HG03025 (cell line): Measurements from ENCODE around the gene QRICH1.
A peak's percentile ranks its signal among the peaks of the same experiment; 100 is the strongest.

Source experiments
- ATAC-seq: cut with Tn5 transposase; IDR thresholded peaks from one replicate; pipeline ENCODE4 v1.9.1; 2021; ENCODE audit warnings: mild to moderate bottlenecking, moderate library complexity; ENCODE audit not compliant: unreplicated experiment, low FRiP score

QRICH1 gene, protein sequence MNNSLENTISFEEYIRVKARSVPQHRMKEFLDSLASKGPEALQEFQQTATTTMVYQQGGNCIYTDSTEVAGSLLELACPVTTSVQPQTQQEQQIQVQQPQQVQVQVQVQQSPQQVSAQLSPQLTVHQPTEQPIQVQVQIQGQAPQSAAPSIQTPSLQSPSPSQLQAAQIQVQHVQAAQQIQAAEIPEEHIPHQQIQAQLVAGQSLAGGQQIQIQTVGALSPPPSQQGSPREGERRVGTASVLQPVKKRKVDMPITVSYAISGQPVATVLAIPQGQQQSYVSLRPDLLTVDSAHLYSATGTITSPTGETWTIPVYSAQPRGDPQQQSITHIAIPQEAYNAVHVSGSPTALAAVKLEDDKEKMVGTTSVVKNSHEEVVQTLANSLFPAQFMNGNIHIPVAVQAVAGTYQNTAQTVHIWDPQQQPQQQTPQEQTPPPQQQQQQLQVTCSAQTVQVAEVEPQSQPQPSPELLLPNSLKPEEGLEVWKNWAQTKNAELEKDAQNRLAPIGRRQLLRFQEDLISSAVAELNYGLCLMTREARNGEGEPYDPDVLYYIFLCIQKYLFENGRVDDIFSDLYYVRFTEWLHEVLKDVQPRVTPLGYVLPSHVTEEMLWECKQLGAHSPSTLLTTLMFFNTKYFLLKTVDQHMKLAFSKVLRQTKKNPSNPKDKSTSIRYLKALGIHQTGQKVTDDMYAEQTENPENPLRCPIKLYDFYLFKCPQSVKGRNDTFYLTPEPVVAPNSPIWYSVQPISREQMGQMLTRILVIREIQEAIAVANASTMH

DNA sequence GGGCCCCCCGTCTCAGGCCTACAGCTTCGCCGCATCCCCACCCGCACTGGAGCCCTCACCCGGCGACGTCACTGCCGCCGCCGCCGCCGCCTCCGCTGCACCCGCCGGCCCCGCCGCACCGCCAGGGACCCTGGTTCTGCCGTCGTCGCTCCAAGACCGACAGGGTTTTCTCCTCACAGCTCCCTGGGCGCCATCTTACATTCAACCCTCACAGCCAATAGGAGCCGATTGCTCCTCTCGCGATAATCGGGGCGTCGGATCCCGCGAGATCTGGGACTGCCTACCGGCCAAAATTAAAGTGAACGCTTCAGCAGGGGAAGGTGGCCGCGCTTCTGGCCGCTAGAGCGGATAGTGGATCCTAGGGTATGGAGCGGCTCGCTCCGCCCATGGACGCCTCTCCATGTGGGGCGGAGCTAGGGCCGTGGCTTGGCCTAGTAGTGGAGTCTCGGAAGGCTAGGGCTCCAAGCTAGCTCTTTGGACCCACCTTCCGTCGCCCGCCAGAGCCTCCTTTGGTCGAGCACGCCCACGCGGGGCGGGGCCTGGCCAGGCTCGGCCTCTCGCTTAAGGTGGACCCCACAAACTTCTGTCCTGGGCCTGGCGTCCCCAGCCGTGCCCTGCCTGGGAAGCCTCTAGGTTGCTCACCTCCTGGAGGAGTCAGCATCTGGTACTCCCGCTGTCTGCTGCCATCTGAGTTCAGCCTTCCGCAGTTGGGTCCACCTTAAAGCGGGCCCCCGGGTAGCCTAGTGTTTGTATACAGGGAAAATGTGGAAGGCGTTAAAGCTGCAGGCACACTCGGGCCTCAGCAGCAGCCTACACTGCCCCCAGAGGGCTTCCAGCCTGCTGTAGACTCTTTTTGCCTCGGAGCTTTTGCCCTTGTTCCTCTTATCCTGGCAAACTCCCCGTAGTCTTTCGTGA is at the start of gene QRICH1:
QRICH1 (minus strand) TSS at position 219 of the 915 bp plus-strand sequence. CDS start 17,054 bp downstream, outside the sequence.
- peak; percentile 78 for ATAC-seq

DNA sequence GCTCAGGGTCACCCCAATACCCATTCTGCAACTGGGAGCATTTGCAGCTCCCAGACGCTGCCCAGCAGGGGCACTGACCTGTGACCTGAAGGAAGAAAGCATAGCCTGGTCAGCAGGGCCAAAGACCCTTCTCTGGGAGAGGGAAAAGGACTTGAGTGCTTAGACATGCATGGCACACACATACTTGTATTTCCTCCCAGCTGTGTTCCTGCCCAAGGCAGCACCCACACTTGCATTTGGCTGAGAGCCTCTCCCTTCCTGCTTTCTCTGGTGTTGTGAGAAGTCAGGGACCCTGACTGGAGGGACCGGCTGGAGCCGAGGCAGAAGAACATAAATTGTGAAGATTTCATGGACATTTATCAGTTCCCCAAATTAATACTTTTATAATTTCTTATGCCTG is 46.2 kb upstream of the QRICH1 start:
- no peak for ATAC-seq

DNA sequence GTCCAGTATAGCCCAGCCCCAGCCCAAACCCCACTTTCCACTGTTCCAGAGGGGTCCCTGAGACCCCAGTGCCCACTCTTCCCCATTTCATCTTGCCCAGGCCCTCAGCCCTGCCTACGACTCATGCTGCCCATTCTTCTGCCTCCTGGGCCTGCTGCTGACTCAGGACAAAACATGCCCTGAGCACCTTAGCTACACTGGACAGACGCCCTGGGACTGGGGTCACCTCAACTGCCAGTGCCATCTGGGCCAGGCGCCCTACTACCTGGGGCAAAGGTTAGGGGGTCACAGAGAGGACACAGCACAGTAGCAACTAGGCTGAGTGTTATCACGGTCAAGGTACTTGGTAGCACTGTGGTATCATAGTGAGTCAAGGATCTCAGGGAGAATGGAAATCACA is 41.6 kb upstream of the QRICH1 start:
- ATAC-seq, result no peak

DNA sequence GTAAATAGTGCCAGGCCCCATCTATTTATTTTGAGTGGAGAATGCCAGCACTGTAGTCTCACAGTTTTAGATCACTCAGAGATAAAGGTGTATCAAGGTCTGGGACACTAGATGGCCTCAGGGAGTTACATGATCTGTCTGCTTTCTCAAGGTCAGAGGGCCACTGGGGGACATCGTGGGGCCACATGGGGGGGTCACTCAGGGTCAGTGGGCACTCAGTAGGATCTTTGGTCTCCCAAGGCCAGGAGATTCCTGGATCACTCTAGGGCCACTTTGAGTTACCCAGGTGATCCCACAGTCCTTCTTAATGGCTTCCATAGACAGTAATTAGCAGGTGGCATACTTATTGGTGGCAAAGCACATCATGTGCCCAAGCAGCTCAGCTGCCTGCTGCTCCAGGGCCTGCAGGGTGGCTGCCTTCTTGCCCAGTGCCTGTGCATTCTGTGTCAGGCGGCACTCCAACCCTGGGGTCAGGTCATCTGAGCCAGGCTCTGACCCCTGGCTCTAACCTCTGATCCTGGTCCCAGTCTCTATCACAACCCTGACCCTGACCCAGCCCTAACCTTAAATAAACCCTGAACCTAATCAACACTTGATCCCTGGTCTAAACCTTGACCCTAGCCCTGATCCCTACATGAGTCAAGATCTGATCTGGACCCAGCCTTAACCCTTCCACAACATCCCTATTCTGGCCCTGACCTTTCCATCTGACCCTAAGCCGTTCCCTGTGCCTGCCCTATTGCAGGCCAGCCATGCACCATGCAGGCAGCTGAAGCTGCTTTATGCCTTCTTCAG is 40.8 kb upstream of the QRICH1 start:
- no peak for ATAC-seq

DNA sequence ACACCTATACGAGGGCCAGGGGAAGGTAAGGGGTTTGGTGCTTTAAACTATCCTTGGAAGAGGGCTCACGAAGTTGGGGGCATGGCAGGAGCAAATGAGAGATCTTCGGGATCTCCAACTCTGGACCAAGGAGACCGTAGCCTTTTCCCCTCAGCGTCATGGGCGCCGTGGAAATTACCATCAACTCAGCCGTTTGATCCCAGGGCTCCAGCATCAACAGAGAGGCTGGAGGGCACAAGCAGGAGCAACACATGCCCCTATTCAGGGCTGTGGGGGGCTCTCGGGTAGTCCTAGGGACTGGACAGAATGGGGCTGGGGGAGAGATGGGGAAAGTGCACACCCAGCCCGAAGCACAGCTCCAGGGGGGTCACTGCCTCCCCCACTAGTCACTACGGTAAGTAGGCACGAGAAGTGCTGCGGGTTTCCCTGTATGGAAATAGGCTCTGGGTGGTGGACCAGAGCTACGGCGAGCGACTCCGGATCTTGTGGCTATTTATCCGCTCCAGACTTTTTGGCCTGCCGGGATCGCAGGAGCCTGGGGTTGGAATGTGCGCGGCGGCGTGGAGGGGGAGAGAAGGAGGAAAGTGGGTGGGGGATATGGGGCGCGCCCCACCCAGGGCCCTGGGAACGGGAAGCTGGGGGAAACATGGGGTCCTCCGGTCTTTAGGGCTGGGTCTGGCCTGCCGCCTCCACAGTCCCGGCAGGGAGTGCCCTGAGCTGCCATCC is 39.5 kb upstream of the QRICH1 start:
- no peak for ATAC-seq

DNA sequence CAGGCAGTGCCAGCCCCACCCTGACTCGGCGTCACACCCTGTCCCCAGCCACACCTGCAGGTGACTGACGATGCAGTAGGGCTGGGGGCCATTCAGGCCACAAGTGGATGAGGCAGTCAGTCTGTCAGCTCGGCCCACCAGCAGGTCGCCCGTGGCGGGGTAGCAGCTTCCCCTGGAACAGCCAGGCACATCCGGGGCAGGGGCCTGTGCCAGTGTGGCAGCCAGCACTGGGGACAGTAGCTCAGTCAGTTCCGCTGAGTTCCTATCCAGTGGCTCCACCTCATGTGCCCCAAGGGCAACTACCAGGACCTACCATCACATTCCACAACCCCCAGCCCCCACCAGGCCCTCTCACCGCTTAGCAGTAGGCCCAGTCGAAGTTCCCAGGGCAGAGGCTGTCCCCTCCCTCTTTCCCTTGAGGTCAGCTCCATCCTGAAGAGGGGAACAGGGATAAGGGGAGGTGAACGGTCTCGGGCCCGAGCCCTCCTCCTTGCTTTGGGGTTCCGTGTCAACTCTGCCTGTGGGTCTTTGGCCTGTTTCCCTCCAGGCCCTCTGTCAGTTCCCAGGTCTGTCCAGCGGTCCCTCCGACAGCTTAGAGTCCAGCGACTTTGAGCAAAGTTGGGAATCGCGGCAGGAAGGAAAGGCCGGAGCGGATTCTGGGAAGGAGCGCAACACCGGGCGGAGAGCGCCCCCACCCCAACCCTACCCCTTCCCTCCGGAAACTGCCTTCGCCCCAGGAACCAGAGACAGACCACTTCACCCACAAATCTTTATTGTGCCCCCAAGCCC is 38.8 kb upstream of the QRICH1 start, which contains the start of gene LAMB2:
LAMB2 (minus strand) TSS at position 614 of the 789 bp plus-strand sequence; CDS start at position 431, 183 bp downstream.
- ATAC-seq, result no peak

DNA sequence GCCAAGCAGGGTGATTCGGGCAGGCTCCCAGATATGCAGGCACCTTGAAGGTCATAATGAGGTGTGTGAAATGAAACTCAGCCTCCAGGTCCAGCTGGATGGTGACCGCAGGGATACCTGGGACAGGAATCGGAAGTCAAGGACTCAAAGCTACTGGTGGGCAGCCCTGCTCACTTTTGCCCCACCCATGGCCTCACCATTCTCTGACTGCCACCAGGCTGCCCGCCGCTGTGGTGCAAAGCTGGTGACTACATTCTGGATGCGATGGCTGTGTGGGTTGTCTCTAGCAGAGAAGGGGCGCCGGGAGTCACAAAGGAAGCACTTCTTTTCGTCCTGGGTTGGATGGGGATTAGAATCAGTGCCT is 38.2 kb upstream of the QRICH1 start:
- no peak for ATAC-seq

DNA sequence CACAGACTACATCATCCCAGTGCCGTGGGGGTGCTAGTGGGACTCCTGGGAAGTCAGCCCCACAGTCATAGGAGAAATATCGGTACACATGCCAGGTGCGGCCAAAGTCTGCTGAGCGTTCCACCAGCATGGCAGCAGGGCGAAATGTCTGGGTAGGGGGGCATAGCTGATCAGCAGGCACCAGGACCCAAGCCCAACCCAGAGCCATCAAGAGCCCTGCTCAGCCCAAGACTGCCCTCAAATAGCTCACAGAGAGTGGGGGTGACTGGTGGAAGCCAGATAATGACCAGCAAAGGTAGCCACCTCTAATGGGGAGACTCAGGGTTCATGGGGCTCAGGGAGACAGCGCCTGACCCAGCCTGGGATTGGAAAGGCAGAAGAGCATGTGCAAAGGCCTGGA is 37.7 kb upstream of the QRICH1 start:
- no peak for ATAC-seq

DNA sequence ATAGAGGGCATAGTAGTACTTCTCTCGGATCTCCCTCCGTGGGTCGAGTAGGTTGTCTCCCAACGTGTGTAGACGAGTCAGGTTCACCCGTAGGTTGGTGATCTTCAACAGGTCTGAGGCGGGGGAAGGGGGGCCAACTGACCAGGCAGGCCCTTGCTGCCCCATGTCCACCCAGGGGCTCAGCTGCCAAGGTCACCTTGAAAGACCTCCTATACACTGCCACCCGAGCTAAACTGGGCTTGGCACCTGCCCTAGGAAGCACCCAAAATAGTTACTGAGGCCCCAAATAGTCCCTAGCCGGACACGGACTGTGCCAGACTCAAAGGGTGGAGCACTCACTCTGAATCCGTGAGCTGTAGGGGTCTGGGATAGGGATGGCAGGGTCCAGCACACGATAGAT is 37.2 kb upstream of the QRICH1 start:
- no peak for ATAC-seq

DNA sequence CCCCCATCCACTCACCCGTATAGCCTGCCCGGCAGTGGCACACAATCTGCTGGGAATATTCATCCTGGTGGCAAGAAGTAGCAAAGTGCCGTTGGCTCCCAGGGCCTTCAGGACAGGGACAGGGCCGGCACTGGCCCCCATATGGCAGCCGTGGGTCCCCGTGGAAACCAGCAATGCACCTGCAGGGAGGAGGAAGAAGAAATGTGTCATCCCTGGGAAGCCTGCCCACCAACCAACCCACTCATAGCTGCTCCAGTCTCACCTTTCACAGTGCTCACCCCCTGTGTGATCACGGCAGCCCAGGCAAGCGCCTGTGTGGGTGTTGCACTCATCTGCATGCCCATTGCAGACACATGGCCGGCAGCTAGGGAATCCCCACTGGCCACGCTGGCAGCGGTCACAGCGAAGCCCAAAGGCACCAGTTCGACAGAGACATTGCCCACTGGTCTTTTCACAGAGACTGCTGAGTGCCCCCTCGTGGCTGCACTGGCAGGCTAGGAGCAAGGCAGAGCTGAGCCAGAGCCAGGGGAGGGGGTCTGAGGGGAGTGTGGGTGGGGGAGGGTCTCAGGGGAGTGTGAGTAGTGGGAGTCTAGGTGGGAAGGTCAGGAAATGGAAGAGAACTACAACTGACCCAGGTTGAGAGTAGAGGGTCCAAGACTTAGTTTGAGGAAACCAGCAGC is 31.3 kb upstream of the QRICH1 start:
- ATAC-seq, result no peak

DNA sequence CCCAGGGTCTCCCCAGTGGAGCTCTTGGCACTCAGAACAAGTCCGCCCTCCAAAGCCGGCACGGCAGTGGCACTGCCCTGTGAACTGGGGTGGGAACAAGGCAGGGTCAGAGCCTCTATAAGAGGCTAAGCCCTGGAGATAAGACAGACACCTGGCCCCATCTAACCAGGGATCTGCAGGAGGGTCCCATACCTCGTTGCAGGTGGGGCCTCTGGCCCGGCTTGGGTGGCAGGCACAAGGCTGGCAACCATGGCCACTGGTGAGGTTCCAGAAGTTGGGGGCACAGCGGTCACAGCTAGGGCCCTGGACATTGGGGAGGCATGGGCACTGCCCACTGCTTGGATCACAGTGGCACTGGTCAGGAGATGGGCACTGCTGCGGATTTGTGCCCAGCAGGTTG is 30.3 kb upstream of the QRICH1 start:
- no peak for ATAC-seq

DNA sequence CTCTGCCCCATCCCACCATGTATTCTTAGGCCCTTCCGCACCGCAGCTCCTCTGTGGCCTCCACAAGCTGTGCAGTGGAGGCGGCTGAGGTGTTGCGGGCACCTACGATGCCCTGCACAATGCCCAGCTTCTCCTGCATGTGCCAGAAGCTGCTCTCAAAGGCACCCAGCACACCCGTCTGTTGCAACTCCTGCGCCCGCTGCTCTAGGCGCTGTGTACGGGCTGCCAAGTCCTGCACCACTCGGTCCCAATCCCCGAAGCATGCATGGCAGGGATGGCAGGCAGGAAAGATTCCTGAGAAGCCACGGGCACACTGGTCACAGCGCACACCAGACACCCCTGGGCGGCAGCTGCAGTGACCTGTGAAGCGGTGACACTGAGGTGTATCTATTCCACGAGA is 29.8 kb upstream of the QRICH1 start:
- no peak for ATAC-seq

DNA sequence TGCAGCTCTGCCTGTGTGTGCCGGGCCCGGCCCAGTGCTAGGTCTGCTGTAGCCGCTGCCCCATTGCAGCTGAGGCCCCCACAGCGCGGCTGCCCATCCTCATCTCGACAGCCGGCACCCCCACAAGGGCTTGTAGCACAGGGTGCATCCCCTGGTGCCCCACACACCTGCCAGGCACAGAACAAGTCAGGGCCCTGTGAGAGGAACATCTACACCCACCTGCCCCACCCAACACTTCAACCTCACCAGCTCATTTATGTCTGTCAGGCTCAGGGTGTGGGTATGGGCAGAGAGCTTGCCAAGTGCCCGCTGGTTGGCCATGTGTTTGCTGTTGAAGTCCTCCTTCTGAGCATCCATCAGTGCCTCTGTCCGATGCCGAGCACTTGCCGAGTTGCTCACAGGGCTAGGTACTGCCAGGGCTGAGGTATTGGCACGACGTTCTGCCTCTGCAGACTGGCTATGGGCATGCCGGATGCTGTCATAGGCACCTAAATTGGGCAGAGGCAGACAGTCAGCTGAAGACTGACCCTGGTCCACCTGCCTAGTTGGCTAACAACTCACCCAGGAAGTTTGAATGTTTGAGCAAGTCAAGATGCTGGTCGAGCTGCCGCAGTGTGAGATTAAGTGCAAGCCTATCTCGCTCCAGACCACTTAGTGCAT is 29.1 kb upstream of the QRICH1 start:
- no peak for ATAC-seq

DNA sequence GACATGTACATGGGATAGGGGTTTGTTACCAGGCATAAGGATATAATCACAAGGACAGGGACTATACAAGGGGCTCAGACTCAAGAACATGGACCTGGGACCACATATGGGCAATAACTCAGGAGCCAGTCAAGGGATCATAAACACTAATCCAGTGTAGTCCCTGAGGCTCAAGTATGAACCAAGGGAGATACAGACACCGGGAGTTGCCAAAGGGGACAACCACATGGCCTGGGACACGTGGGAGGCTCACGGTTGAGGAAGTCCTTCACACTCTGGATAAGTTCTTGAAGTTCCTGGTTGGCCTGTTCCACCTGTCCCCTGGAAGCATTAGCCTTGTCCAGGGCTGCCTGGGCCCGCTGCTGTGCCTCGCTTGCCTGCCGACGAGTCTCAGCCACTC is 28.6 kb upstream of the QRICH1 start:
- ATAC-seq, result no peak

DNA sequence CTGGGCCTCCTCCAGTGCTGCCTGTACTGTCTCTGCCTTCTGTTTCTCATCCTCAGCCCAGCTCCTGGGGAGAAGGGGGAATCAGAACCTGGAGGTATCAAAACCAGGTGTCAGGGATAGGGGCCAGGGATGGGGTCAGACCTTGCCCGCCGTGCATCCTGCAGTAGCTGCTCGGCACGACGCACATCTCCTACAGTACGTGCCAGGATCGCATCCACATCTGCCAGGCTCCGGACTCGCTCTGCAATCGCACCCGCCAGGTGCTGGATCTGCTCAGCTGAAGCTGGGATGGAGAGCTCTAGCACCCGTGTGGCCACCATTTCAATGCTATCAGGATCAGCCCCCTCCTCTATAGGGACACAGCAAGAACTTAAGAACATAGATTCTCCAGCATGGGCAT is 28.2 kb upstream of the QRICH1 start:
- no peak for ATAC-seq

DNA sequence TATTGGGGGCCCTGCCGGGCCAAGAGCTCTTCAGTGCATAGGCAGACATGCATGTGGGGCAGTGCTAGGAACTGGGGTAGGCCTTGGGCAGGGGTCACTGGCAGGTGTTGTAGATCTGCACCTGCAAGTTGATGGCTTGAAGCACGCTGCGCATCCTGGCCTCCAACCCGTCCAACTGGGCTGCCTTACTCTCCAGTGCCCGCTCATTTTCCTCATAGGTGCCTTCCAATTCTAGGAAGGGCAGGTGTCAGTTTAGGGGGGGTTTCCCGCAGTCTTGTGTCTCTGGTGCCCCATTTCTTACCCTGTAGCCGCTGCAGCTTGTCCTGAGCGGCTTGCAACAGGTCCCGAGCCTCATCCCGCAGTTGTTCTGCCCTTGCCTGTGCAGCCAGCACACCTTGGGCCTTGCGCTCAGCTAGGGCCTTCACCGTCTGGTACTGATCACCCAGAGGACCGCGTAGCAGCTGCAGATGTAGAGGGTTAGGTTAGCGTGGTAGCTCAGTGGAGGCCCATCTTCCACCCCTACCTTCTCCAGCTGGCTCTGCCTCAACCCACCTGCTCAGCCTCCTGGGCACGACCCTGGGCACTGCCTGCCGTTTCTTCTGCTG is 27.4 kb upstream of the QRICH1 start:
- no peak for ATAC-seq
